CD4-positive, CD25-positive, alpha-beta regulatory T cell (primary cell): Measurements from ENCODE around the gene PASK. TPM values are rescaled to one million over a fixed set of nuclear protein-coding genes. Genes with fewer than 3 reads are reported as not detected.
A peak's percentile ranks its signal among the peaks of the same experiment; 100 is the strongest.

Experiments
- ATAC-seq, 2 donors: fragments of 150-1000 bp; cut with Tn5 transposase; one replicate each; pipeline ENCODE4 v1.10.0; 2021; ENCODE audit warnings: low read depth in 2 of 2, moderate number of reproducible peaks in 2 of 2, moderate library complexity in 1 of 2
- DNase-seq, 3 donors: peaks; one replicate each; pipeline versions ENCODE4 v3.0.0 to v3.0.0-alpha.2; 2012 to 2022; ENCODE audit warnings: mixed read lengths in 1 of 3
- H3K27ac ChIP-seq: one replicate; pipeline ENCODE4 v1.7.0; 2013; ENCODE audit warnings: mild to moderate bottlenecking, low read length; ENCODE audit not compliant: insufficient read depth, poor library complexity, severe bottlenecking
- H3K27me3 ChIP-seq: one replicate; pipeline ENCODE4 v1.7.0; 2013; ENCODE audit warnings: low read length; ENCODE audit not compliant: control insufficient read depth, insufficient read depth
- H3K36me3 ChIP-seq: one replicate; pipeline ENCODE4 v1.7.0; 2013; ENCODE audit warnings: mild to moderate bottlenecking, low read length, moderate library complexity; ENCODE audit not compliant: control insufficient read depth, insufficient read depth
- H3K4me1 ChIP-seq: 2 replicates; pipeline ENCODE4 v1.7.0; 2013; ENCODE audit warnings: mild to moderate bottlenecking, low read length; ENCODE audit not compliant: insufficient read depth, control insufficient read depth, poor library complexity, severe bottlenecking
- H3K4me3 ChIP-seq: one replicate; pipeline ENCODE4 v1.7.0; 2013; ENCODE audit warnings: low read depth, mild to moderate bottlenecking, low read length, moderate library complexity
- H3K9me3 ChIP-seq, 2 experiments: 1 replicate in 1 of 2; 2 replicates in 1 of 2; pipeline ENCODE4 v1.7.0; 2013; ENCODE audit warnings: low read length in 2 of 2, mild to moderate bottlenecking in 1 of 2, moderate library complexity in 1 of 2; ENCODE audit not compliant: control insufficient read depth in 2 of 2
- H3K27ac Mint-ChIP-seq, 3 donors: one replicate each; pipeline ENCODE4 v1.8.0; 2020 to 2022; ENCODE audit warnings: mild to moderate bottlenecking in 3 of 3, mixed read lengths in 3 of 3, moderate library complexity in 2 of 3
- H3K27me3 Mint-ChIP-seq: one replicate; pipeline ENCODE4 v1.8.0; 2022; ENCODE audit warnings: mild to moderate bottlenecking, mixed read lengths
- H3K36me3 Mint-ChIP-seq: one replicate; pipeline ENCODE4 v1.8.0; 2020; ENCODE audit warnings: mixed read lengths
- H3K4me1 Mint-ChIP-seq, 4 donors: one replicate each; pipeline ENCODE4 v1.8.0; 2020 to 2022; ENCODE audit warnings: mixed read lengths in 4 of 4, mild to moderate bottlenecking in 1 of 4
- H3K4me3 Mint-ChIP-seq, 4 donors: one replicate each; pipeline ENCODE4 v1.8.0; 2020 to 2022; ENCODE audit warnings: mild to moderate bottlenecking in 4 of 4, mixed read lengths in 4 of 4, moderate library complexity in 3 of 4
- H3K9me3 Mint-ChIP-seq, 7 donors: one replicate each; pipeline ENCODE4 v1.8.0; 2020 to 2022; ENCODE audit warnings: mixed read lengths in 7 of 7, mild to moderate bottlenecking in 3 of 7, moderate library complexity in 2 of 7
- polyA plus RNA-seq, 4 donors: library from polyadenylated mRNA; unstranded; fragments of 300-500 nt; fragmentation: Illumina TruSeq; gene quantifications; one replicate each; pipeline ENCODE4 v1.2.3, GENCODE V29; 2021
- total RNA-seq: library from RNA; stranded (reverse); gene quantifications from one replicate; pipeline ENCODE4 v1.2.3, GENCODE V29; 2022

The PASK gene
- total and polyA plus RNA-seq, 5 donors from 2014 or later, result 15.9 to 160 (median 23.0) TPM

DNA sequence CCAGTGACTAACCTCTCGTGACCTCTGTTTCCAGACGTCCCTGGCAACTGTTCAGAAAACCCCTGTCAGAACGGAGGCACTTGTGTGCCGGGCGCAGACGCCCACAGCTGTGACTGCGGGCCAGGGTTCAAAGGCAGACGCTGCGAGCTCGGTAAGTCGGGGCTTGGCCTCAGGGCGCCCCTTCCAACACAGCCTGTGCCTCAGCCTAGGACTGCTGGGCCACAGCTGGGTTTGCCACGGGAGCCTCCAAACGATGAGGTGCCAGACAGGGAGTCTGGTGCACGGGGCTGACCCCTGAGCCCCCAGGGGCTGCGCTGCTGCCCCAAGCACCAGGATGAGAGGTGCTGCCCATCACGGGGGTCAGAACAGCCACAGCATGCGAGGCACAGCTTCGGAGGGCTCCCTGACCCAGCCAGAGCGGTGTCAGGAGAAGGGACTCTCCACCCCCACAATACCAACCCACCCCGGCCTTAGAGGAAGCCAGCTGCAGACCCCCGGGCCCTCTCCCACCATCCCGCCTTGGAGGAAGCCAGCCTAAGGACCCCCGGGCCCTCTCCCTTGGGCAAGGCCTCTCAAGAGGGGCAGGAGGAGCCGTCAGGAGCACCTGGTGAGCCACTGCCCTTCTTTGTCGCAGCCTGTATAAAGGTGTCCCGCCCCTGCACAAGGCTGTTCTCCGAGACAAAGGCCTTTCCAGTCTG lies 67.5 kb downstream of the PASK start:
- Histone ChIP-seq H3K27ac (no peak overlapping the region), H3K4me1 (no peaks in the 10 kb centered on the region), H3K36me3 (peaks cover 21% of the 10 kb centered on the region), H3K4me3 (no peak overlapping the region), H3K9me3 (no peaks in the 10 kb centered on the region), H3K27me3 (no peaks in the 10 kb centered on the region)
- Mint-ChIP-seq H3K27me3 (no peaks in the 10 kb centered on the region), H3K27ac (peak overlapping the region in 1 of 3 donors; percentile 85), H3K4me3 (peak overlapping the region in 1 of 4 donors; percentile 19), H3K4me1 (peaks cover 15 to 26% (median 20%) of the 10 kb centered on the region in 4 donors), H3K36me3 (peaks cover 29% of the 10 kb centered on the region), H3K9me3 (peaks cover 0 to 8% (median 0%) of the 10 kb centered on the region in 7 donors)
- DNase-seq (no peak), ATAC-seq (no peak)

DNA sequence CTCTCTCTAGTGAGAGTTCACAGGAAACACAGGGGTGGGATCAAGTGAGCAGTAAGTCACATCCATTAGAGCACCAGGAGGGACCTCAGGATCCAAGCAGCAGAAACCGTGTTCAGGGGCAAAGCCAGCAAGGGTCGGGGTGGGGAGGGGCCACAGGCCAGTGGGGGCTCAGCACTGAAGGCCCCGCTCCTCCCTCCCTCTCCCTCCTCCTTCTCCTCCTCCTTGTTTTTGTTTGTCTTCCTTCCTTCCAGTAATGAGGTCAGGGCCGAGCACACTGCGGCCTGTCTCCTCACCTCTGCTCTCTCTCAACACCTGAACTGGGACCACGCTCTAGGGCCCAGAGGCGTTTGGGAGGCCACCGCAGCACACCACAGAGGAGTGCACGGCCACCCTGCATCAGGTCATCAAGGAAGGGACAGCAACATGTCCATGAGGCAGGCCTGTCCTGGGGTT lies 68.1 kb downstream of the PASK start:
- H3K27ac Mint-ChIP-seq, result peak overlapping the region in 2 of 3 donors; percentile 47 to 92
- peaks cover 23% of the 10 kb centered on the region for H3K36me3 Mint-ChIP-seq
- Histone ChIP-seq H3K36me3 (peaks cover 16% of the 10 kb centered on the region), H3K9me3 (no peaks in the 10 kb centered on the region), H3K4me1 (no peaks in the 10 kb centered on the region), H3K27ac (no peak overlapping the region), H3K27me3 (no peaks in the 10 kb centered on the region), H3K4me3 (no peak overlapping the region)
- H3K27me3 Mint-ChIP-seq, result no peaks in the 10 kb centered on the region
- H3K4me3 Mint-ChIP-seq, result peak overlapping the region in 2 of 4 donors; percentile 19 to 83
- no peak for ATAC-seq
- peaks cover 0 to 6% (median 0%) of the 10 kb centered on the region in 7 donors for H3K9me3 Mint-ChIP-seq
- peaks cover 15 to 26% (median 19%) of the 10 kb centered on the region in 4 donors for H3K4me1 Mint-ChIP-seq
- DNase-seq, result no peak

DNA sequence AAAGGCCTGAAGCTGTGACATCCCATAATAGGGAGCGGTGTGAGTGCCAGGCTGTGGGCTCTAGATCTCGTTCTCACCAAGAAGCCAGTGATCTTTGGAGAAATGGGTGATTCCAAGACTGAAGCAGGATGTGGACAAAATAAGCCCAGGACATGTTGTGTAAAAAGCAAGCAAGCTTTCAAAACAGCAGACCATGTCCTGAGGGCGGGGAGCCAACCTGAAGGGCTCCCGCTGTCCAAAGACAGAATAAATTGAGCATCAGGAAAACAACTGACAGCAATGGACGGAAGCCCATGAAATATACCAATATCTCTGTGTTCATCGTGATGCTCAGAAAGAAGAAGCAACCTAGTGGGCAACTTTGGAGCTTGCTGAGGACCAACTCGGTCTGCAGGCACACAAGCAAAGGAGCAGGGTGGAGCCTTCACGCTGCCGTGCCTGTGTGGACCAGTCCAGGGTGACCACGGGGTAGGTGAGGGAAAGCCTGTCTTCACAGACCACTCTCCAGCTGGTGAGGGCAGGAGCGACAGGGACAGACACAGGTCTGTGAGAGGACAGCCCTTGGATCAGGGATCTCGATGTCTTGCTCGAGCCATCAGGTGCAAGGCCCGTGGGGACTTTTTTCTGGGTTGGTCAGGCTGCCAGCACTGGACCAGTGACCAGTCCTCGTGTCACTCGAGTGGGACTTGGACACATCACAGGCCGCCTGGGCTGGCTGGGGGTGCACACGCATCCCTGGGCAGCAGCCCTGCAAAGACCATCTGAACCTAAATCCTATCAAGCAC lies 68.7 kb downstream of the PASK start:
- Histone ChIP-seq H3K27ac (no peak overlapping the region), H3K36me3 (peaks cover 14% of the 10 kb centered on the region), H3K4me1 (no peaks in the 10 kb centered on the region), H3K27me3 (no peaks in the 10 kb centered on the region), H3K9me3 (no peaks in the 10 kb centered on the region), H3K4me3 (no peak overlapping the region)
- Mint-ChIP-seq H3K4me1 (peaks cover 15 to 26% (median 18%) of the 10 kb centered on the region in 4 donors), H3K27ac (peak overlapping the region in 2 of 3 donors; percentile 47 to 92), H3K9me3 (peaks cover 0 to 6% (median 0%) of the 10 kb centered on the region in 7 donors), H3K36me3 (peaks cover 21% of the 10 kb centered on the region), H3K4me3 (peak overlapping the region in 1 of 4 donors; percentile 19), H3K27me3 (no peaks in the 10 kb centered on the region)
- no peak for DNase-seq
- no peak for ATAC-seq

DNA sequence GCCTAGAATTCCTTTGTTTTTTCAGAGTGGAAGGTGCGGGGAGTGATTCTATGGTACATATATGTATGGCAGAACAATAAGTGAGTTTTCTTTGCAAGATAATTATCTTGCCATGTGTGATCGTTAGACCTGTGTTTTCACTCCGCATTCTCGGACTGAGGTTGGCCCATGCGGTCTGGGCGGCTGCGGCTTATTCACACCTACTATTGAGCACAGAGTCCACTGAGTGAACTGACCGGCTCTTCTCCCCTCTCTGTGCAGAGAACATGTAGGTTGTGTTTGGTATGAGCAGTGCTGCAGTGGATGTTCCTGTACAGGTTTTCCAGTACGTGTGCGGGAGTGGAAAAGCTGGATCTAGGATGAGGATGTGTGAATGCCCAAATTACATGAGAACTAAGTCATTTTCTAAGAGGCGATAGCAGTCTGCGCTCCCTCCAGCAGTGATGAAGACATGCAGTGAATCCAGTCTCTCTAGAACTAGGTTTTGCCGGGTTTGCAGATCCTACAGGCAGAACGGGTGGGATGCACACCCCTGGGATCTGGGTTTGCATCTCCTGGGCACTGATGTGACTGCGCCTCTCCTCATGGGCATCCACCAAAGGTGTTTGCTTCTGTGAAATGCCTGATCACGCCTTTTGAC lies 74.3 kb downstream of the PASK start:
- Mint-ChIP-seq H3K27ac (peak overlapping the region in 1 of 3 donors; percentile 38), H3K27me3 (no peaks in the 10 kb centered on the region)

DNA sequence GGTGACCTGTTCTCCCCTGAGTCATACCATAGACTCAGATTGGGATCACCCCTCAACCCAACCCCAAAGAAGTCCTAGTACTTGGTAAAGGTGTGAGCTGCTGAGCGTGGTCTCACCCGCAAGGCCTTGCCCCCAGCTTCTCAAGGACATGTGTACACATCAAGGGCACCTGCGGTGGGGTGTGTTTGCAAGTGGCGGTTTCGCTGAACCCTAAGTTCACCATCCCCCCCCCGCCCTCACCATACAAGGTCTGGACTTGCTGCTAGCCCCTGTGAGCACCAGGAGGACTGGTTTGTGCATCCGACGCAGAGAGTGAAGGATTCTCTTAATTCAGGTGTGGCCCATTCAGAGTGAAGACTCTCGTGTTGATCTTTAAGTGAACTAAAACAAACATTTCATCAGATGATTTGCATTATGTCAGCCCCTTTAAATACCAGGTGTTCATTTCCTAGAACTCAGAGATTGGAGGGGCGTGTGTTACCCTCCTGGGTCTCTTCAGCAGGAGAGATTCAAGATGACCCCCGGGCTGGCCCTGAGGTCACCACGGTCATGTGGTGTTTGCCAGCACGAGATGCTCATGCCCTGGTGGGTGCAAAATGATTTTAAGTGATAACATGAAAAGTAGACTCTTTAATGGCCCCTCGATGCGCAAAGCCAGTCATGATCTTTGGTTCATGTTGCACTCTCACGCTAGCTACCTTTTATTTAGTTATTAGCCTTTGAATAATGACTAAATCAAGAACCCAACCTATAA lies 75.0 kb downstream of the PASK start:
- Histone ChIP-seq H3K36me3 (peaks cover 18% of the 10 kb centered on the region), H3K9me3 (no peaks in the 10 kb centered on the region), H3K27ac (no peak overlapping the region), H3K4me1 (no peaks in the 10 kb centered on the region), H3K4me3 (no peak overlapping the region), H3K27me3 (no peaks in the 10 kb centered on the region)
- H3K27me3 Mint-ChIP-seq, result no peaks in the 10 kb centered on the region
- no peak for ATAC-seq
- DNase-seq, result no peak
- no peaks in the 10 kb centered on the region for H3K9me3 Mint-ChIP-seq
- peaks cover 23% of the 10 kb centered on the region for H3K36me3 Mint-ChIP-seq
- peaks cover 0 to 15% (median 12%) of the 10 kb centered on the region in 4 donors for H3K4me1 Mint-ChIP-seq
- no peak overlapping the region for H3K27ac Mint-ChIP-seq
- no peak overlapping the region for H3K4me3 Mint-ChIP-seq

More for the DNA sequence above, 74.3 kb downstream of the PASK start:
- Mint-ChIP-seq H3K4me3 (no peak overlapping the region), H3K36me3 (peaks cover 23% of the 10 kb centered on the region), H3K9me3 (no peaks in the 10 kb centered on the region), H3K4me1 (peaks cover 5 to 15% (median 12%) of the 10 kb centered on the region in 4 donors)
- Histone ChIP-seq H3K9me3 (no peaks in the 10 kb centered on the region), H3K36me3 (peaks cover 18% of the 10 kb centered on the region), H3K4me1 (no peaks in the 10 kb centered on the region), H3K4me3 (no peak overlapping the region), H3K27me3 (no peaks in the 10 kb centered on the region), H3K27ac (no peak overlapping the region)
- ATAC-seq, result no peak
- DNase-seq, result no peak

DNA sequence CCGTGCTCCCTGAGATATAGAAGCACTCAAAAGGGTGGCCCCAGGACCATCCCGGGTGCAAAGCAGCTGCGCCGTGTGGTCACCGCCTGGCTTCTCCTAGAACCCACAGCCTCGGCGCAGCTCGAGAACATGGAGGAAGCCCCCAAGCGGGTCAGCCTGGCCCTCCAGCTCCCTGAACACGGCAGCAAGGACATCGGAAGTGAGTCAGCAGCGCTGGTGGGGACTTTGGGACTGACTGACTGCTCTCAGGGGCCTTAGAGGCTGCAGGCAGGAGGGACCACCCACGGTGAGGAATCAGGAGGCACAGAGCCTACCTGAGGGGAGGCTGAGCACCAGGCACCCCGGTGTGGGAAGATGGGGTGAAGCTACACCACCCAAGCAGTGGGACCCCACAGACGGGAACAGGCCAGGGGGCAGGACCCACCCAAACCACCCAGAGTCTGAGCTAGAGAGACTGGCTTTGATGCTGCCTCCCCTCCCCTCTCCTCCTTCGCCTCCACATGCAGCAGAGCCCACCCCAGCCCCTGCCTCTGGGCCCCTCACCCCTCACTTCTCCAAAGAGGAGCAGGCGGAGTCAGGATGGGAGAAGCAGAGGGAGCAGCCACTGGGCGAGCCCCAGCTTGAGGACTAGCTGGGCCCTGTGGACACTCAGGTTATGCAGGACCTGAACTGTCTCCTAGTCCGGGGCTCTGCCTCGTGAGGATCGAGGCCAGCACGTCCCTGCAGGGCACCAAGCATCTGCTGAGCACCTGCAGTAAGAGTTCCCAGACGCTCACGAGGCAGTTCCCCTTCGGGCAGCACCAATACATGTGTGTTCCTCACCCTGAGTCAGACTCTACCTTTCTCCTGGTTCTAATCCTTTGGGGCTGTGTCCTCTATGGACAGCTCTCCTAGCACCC lies 75.9 kb downstream of the PASK start:
- Mint-ChIP-seq H3K36me3 (peaks cover 23% of the 10 kb centered on the region), H3K4me3 (no peak overlapping the region), H3K9me3 (no peaks in the 10 kb centered on the region), H3K4me1 (peaks cover 0 to 12% (median 10%) of the 10 kb centered on the region in 4 donors), H3K27me3 (no peaks in the 10 kb centered on the region), H3K27ac (no peak overlapping the region)
- ATAC-seq (no peak), DNase-seq (no peak)
- H3K36me3 ChIP-seq, result peaks cover 18% of the 10 kb centered on the region
- no peak overlapping the region for H3K4me3 ChIP-seq
- no peaks in the 10 kb centered on the region for H3K9me3 ChIP-seq
- H3K27ac ChIP-seq, result no peak overlapping the region
- H3K27me3 ChIP-seq, result no peaks in the 10 kb centered on the region
- no peaks in the 10 kb centered on the region for H3K4me1 ChIP-seq
